ENCODE data around the gene SKIDA1. TPM values are rescaled to one million over a fixed set of nuclear protein-coding genes. Genes with fewer than 3 reads are reported as not detected.
A peak's percentile ranks its signal among the peaks of the same experiment; 100 is the strongest.

Gene SKIDA1
- total and polyA plus RNA-seq, 4 experiments from 2014 or later, result 0.13 to 0.94 (median 0.56) TPM

GRCh38 chr10:21513405-21513788 lies 12.1 kb downstream of the SKIDA1 start:
- H3K9me3 Mint-ChIP-seq, result peaks cover 0 to 7% (median 0%) of the 10 kb centered on the region in 8 donors
- Histone ChIP-seq H3K27me3 (ENCODE audit: insufficient read depth, low read length) (peaks cover 52% of the 10 kb centered on the region), H3K9me3 (ENCODE audit: control insufficient read depth in 1 of 2, low read length in 2 of 2) (no peaks in the 10 kb centered on the region), H3K27ac (ENCODE audit: low read depth, low read length) (no peak overlapping the region), H3K4me1 (ENCODE audit: insufficient read depth, low read length) (peaks cover 19% of the 10 kb centered on the region), H3K4me3 (ENCODE audit: low read length in 2 of 2) (no peak overlapping the region), H3K36me3 (ENCODE audit: insufficient read depth, low read length) (no peaks in the 10 kb centered on the region)
- H3K4me3 Mint-ChIP-seq, result no peak overlapping the region
- H3K4me1 Mint-ChIP-seq, result peaks cover 13 to 23% (median 17%) of the 10 kb centered on the region in 4 donors
- intact Hi-C loops (cut with micrococcal nuclease), result no loop called here
- no peak for DNase-seq
- POLR2A ChIA-PET (ENCODE audit: partially characterized antibody), result no interaction called here
- peaks cover 45 to 59% of the 10 kb centered on the region in 2 donors for H3K27me3 Mint-ChIP-seq
- CTCF ChIA-PET (ENCODE audit: partially characterized antibody), result no interaction called here
- no peak overlapping the region for H3K27ac Mint-ChIP-seq
- no peaks in the 10 kb centered on the region for H3K36me3 Mint-ChIP-seq

- H3K36me3 ChIP-seq (ENCODE audit: insufficient read depth, low read length), result no peaks in the 10 kb centered on the region
- peaks cover 39 to 55% of the 10 kb centered on the region in 2 donors for H3K27me3 Mint-ChIP-seq
- POLR2A ChIA-PET (ENCODE audit: partially characterized antibody), result interaction anchor here (0.6 to 1.0 kb wide), 2 partner anchors 16 to 497 kb away, joined by 3 to 5 read pairs; no protein-coding TSS in a partner anchor
- no peak overlapping the region for H3K4me3 ChIP-seq (ENCODE audit: low read length in 2 of 2)
- H3K9me3 ChIP-seq (ENCODE audit: control insufficient read depth in 1 of 2, low read length in 2 of 2), result no peaks in the 10 kb centered on the region
- peaks cover 0 to 3% (median 0%) of the 10 kb centered on the region in 8 donors for H3K9me3 Mint-ChIP-seq
- no peak for DNase-seq
- no peak overlapping the region for H3K4me3 Mint-ChIP-seq
- intact Hi-C loops (cut with micrococcal nuclease), result no loop called here
- peaks cover 46% of the 10 kb centered on the region for H3K27me3 ChIP-seq (ENCODE audit: insufficient read depth, low read length)
- no peak overlapping the region for H3K27ac ChIP-seq (ENCODE audit: low read depth, low read length)
- H3K4me1 Mint-ChIP-seq, result peaks cover 8 to 17% (median 11%) of the 10 kb centered on the region in 4 donors
- H3K36me3 Mint-ChIP-seq, result no peaks in the 10 kb centered on the region
- CTCF ChIA-PET (ENCODE audit: partially characterized antibody), result no interaction called here
- H3K4me1 ChIP-seq (ENCODE audit: insufficient read depth, low read length), result peaks cover 13% of the 10 kb centered on the region
- peak overlapping the region in 1 of 7 donors; percentile 6 for H3K27ac Mint-ChIP-seq
Observed at GRCh38 chr10:21512573-21513404, 12.7 kb downstream of the SKIDA1 start.

- Mint-ChIP-seq H3K4me1 (peaks cover 3 to 11% (median 7%) of the 10 kb centered on the region in 4 donors), H3K9me3 (peaks cover 0 to 2% (median 0%) of the 10 kb centered on the region in 8 donors), H3K4me3 (no peak overlapping the region), H3K27ac (no peak overlapping the region), H3K27me3 (peaks cover 38 to 56% of the 10 kb centered on the region in 2 donors), H3K36me3 (no peaks in the 10 kb centered on the region)
- intact Hi-C loops (cut with micrococcal nuclease), result no loop called here
- ChIA-PET CTCF (ENCODE audit: partially characterized antibody) (interaction anchor here (0.8 kb wide), 1 partner anchor 16 kb away, joined by 4 read pairs; no protein-coding TSS in a partner anchor), POLR2A (ENCODE audit: partially characterized antibody) (interaction anchor here (0.6 to 1.0 kb wide), 2 partner anchors 15 to 498 kb away, joined by 3 to 5 read pairs; no protein-coding TSS in a partner anchor)
- DNase-seq, result no peak
- Histone ChIP-seq H3K36me3 (ENCODE audit: insufficient read depth, low read length) (no peaks in the 10 kb centered on the region), H3K9me3 (ENCODE audit: control insufficient read depth in 1 of 2, low read length in 2 of 2) (no peaks in the 10 kb centered on the region), H3K27me3 (ENCODE audit: insufficient read depth, low read length) (peaks cover 39% of the 10 kb centered on the region), H3K4me1 (ENCODE audit: insufficient read depth, low read length) (peaks cover 8% of the 10 kb centered on the region), H3K27ac (ENCODE audit: low read depth, low read length) (no peak overlapping the region), H3K4me3 (ENCODE audit: low read length in 2 of 2) (no peak overlapping the region)
Observed at GRCh38 chr10:21511946-21512572, 13.4 kb downstream of the SKIDA1 start.

GRCh38 chr10:21511095-21511570 lies 14.3 kb downstream of the SKIDA1 start:
- ChIA-PET CTCF (ENCODE audit: partially characterized antibody) (interaction anchor here (0.6 to 0.8 kb wide), 2 partner anchors 15 to 737 kb away, joined by 3 to 4 read pairs; no protein-coding TSS in a partner anchor), POLR2A (ENCODE audit: partially characterized antibody) (interaction anchor here (1.0 kb wide), 1 partner anchor 22 kb away, joined by 3 read pairs; no protein-coding TSS in a partner anchor)
- DNase-seq, result no peak
- Mint-ChIP-seq H3K36me3 (no peaks in the 10 kb centered on the region), H3K4me1 (peaks cover 3 to 10% (median 4%) of the 10 kb centered on the region in 4 donors), H3K9me3 (peaks cover 0 to 2% (median 0%) of the 10 kb centered on the region in 8 donors), H3K27me3 (peaks cover 37 to 59% of the 10 kb centered on the region in 2 donors), H3K27ac (no peak overlapping the region), H3K4me3 (no peak overlapping the region)
- peaks cover 4% of the 10 kb centered on the region for H3K4me1 ChIP-seq (ENCODE audit: insufficient read depth, low read length)
- no peaks in the 10 kb centered on the region for H3K9me3 ChIP-seq (ENCODE audit: control insufficient read depth in 1 of 2, low read length in 2 of 2)
- intact Hi-C loops (cut with micrococcal nuclease), result no loop called here
- H3K4me3 ChIP-seq (ENCODE audit: low read length in 2 of 2), result no peak overlapping the region
- H3K27ac ChIP-seq (ENCODE audit: low read depth, low read length), result no peak overlapping the region
- no peaks in the 10 kb centered on the region for H3K36me3 ChIP-seq (ENCODE audit: insufficient read depth, low read length)
- peaks cover 38% of the 10 kb centered on the region for H3K27me3 ChIP-seq (ENCODE audit: insufficient read depth, low read length)

GRCh38 chr10:21510241-21511094 lies 15.0 kb downstream of the SKIDA1 start:
- intact Hi-C loops (cut with micrococcal nuclease), result no loop called here
- no peak for DNase-seq
- no peak overlapping the region for H3K27ac ChIP-seq (ENCODE audit: low read depth, low read length)
- no peaks in the 10 kb centered on the region for H3K9me3 ChIP-seq (ENCODE audit: control insufficient read depth in 1 of 2, low read length in 2 of 2)
- Mint-ChIP-seq H3K4me1 (peaks cover 0 to 3% (median 0%) of the 10 kb centered on the region in 4 donors), H3K27ac (no peak overlapping the region), H3K9me3 (peaks cover 0 to 2% (median 0%) of the 10 kb centered on the region in 8 donors), H3K36me3 (no peaks in the 10 kb centered on the region), H3K4me3 (no peak overlapping the region), H3K27me3 (peaks cover 34 to 56% of the 10 kb centered on the region in 2 donors)
- ChIA-PET POLR2A (ENCODE audit: partially characterized antibody) (interaction anchor here (1.0 to 1.3 kb wide), 2 partner anchors 17 to 23 kb away, joined by 3 read pairs; no protein-coding TSS in a partner anchor), CTCF (ENCODE audit: partially characterized antibody) (interaction anchor here (0.6 kb wide), 2 partner anchors 737 to 1075 kb away, joined by 3 read pairs; no protein-coding TSS in a partner anchor)
- H3K4me1 ChIP-seq (ENCODE audit: insufficient read depth, low read length), result no peaks in the 10 kb centered on the region
- H3K27me3 ChIP-seq (ENCODE audit: insufficient read depth, low read length), result peaks cover 32% of the 10 kb centered on the region
- H3K36me3 ChIP-seq (ENCODE audit: insufficient read depth, low read length), result no peaks in the 10 kb centered on the region
- H3K4me3 ChIP-seq (ENCODE audit: low read length in 2 of 2), result no peak overlapping the region

- peaks cover 26 to 48% of the 10 kb centered on the region in 2 donors for H3K27me3 Mint-ChIP-seq
- Histone ChIP-seq H3K27me3 (ENCODE audit: insufficient read depth, low read length) (peaks cover 24% of the 10 kb centered on the region), H3K9me3 (ENCODE audit: control insufficient read depth in 1 of 2, low read length in 2 of 2) (no peaks in the 10 kb centered on the region), H3K27ac (ENCODE audit: low read depth, low read length) (no peak overlapping the region), H3K4me1 (ENCODE audit: insufficient read depth, low read length) (no peaks in the 10 kb centered on the region), H3K36me3 (ENCODE audit: insufficient read depth, low read length) (no peaks in the 10 kb centered on the region), H3K4me3 (ENCODE audit: low read length in 2 of 2) (no peak overlapping the region)
- no peak overlapping the region for H3K27ac Mint-ChIP-seq
- DNase-seq, result no peak
- no peak overlapping the region for H3K4me3 Mint-ChIP-seq
- ChIA-PET POLR2A (ENCODE audit: partially characterized antibody) (interaction anchor here (1.0 to 1.3 kb wide), 2 partner anchors 17 to 23 kb away, joined by 3 read pairs; no protein-coding TSS in a partner anchor), CTCF (ENCODE audit: partially characterized antibody) (interaction anchor here (0.6 kb wide), 1 partner anchor 1076 kb away, joined by 3 read pairs; no protein-coding TSS in a partner anchor)
- no peaks in the 10 kb centered on the region for H3K36me3 Mint-ChIP-seq
- peaks cover 0 to 2% (median 0%) of the 10 kb centered on the region in 8 donors for H3K9me3 Mint-ChIP-seq
- no peaks in the 10 kb centered on the region for H3K4me1 Mint-ChIP-seq
- intact Hi-C loops (cut with micrococcal nuclease), result no loop called here
Observed at GRCh38 chr10:21509341-21510240, 15.9 kb downstream of the SKIDA1 start.
